Measurements from ENCODE around the gene MRPL34.
A peak's percentile ranks its signal among the peaks of the same experiment; 100 is the strongest.

The MRPL34 gene

GRCh38 chr19:17347877-17348276 lies 42.2 kb downstream of the MRPL34 start:
- no peaks in the 10 kb centered on the region for H3K4me1 ChIP-seq
- no peak overlapping the region for H3K9ac ChIP-seq
- no peak overlapping the region for H2AFZ ChIP-seq
- TF ChIP-seq CTCF (IDR thresholded peaks at IDR 0.05) = no peak
- no peaks in the 10 kb centered on the region for H3K36me3 ChIP-seq (ENCODE audit: control insufficient read depth, insufficient read depth, low read length)
- no peak overlapping the region for H3K4me3 ChIP-seq (ENCODE audit: low read depth, low read length)
- H3K79me2 ChIP-seq = no peaks in the 10 kb centered on the region
- peak overlapping the region; percentile 63 for H3K27ac ChIP-seq
- no peaks in the 10 kb centered on the region for H3K9me3 ChIP-seq (ENCODE audit: control insufficient read depth, low read length)
- H3K27me3 ChIP-seq (ENCODE audit: control insufficient read depth, insufficient read depth, low read length) = no peaks in the 10 kb centered on the region
- H3K4me2 ChIP-seq (ENCODE audit: low read length) = no peak overlapping the region

- Histone ChIP-seq H3K27ac (peak overlapping the region; percentile 63), H3K9me3 (ENCODE audit: control insufficient read depth, low read length) (no peaks in the 10 kb centered on the region), H2AFZ (peak overlapping the region; percentile 11), H3K79me2 (no peaks in the 10 kb centered on the region), H3K4me3 (ENCODE audit: low read depth, low read length) (no peak overlapping the region), H3K9ac (no peak overlapping the region), H3K36me3 (ENCODE audit: control insufficient read depth, insufficient read depth, low read length) (no peaks in the 10 kb centered on the region), H3K4me2 (ENCODE audit: low read length) (peak overlapping the region; percentile 22), H3K4me1 (no peaks in the 10 kb centered on the region), H3K27me3 (ENCODE audit: control insufficient read depth, insufficient read depth, low read length) (no peaks in the 10 kb centered on the region)
- no peak for TF ChIP-seq CTCF (IDR thresholded peaks at IDR 0.05)
These were observed 43.0 kb downstream of the MRPL34 start for GRCh38 chr19:17348700-17349099.

GRCh38 chr19:17351815-17352435 lies 46.3 kb downstream of the MRPL34 start:
- H3K79me2 ChIP-seq = no peaks in the 10 kb centered on the region
- H3K4me3 ChIP-seq (ENCODE audit: low read depth, low read length) = no peak overlapping the region
- no peak overlapping the region for H3K4me2 ChIP-seq (ENCODE audit: low read length)
- no peaks in the 10 kb centered on the region for H3K9me3 ChIP-seq (ENCODE audit: control insufficient read depth, low read length)
- no peak overlapping the region for H3K9ac ChIP-seq
- no peaks in the 10 kb centered on the region for H3K27me3 ChIP-seq (ENCODE audit: control insufficient read depth, insufficient read depth, low read length)
- no peaks in the 10 kb centered on the region for H3K4me1 ChIP-seq
- no peak for TF ChIP-seq CTCF (IDR thresholded peaks at IDR 0.05)
- H3K27ac ChIP-seq = no peak overlapping the region
- H3K36me3 ChIP-seq (ENCODE audit: control insufficient read depth, insufficient read depth, low read length) = no peaks in the 10 kb centered on the region
- no peak overlapping the region for H2AFZ ChIP-seq

GRCh38 chr19:17352608-17353280 lies 47.1 kb downstream of the MRPL34 start:
- H3K9ac ChIP-seq = no peak overlapping the region
- no peak for TF ChIP-seq CTCF (IDR thresholded peaks at IDR 0.05)
- H3K79me2 ChIP-seq = no peaks in the 10 kb centered on the region
- peak overlapping the region; percentile 32 for H3K27ac ChIP-seq
- no peaks in the 10 kb centered on the region for H3K27me3 ChIP-seq (ENCODE audit: control insufficient read depth, insufficient read depth, low read length)
- no peaks in the 10 kb centered on the region for H3K36me3 ChIP-seq (ENCODE audit: control insufficient read depth, insufficient read depth, low read length)
- no peak overlapping the region for H2AFZ ChIP-seq
- no peak overlapping the region for H3K4me2 ChIP-seq (ENCODE audit: low read length)
- H3K4me3 ChIP-seq (ENCODE audit: low read depth, low read length) = no peak overlapping the region
- H3K4me1 ChIP-seq = no peaks in the 10 kb centered on the region
- no peaks in the 10 kb centered on the region for H3K9me3 ChIP-seq (ENCODE audit: control insufficient read depth, low read length)

- no peaks in the 10 kb centered on the region for H3K9me3 ChIP-seq (ENCODE audit: control insufficient read depth, low read length)
- H3K9ac ChIP-seq = no peak overlapping the region
- no peaks in the 10 kb centered on the region for H3K36me3 ChIP-seq (ENCODE audit: control insufficient read depth, insufficient read depth, low read length)
- no peak for TF ChIP-seq CTCF (IDR thresholded peaks at IDR 0.05)
- no peak overlapping the region for H3K27ac ChIP-seq
- H3K27me3 ChIP-seq (ENCODE audit: control insufficient read depth, insufficient read depth, low read length) = no peaks in the 10 kb centered on the region
- no peaks in the 10 kb centered on the region for H3K4me1 ChIP-seq
- no peak overlapping the region for H3K4me2 ChIP-seq (ENCODE audit: low read length)
- no peak overlapping the region for H2AFZ ChIP-seq
- no peaks in the 10 kb centered on the region for H3K79me2 ChIP-seq
- no peak overlapping the region for H3K4me3 ChIP-seq (ENCODE audit: low read depth, low read length)
These were observed 47.7 kb downstream of the MRPL34 start for GRCh38 chr19:17353386-17353785.

Measured in parathyroid adenoma (tissue), 2 donors.